KBM-7 (cell line): ENCODE measurements around the gene PDE10A.
"Not testable (repeated sequence)": the region's sequence is repeated elsewhere in the genome, so short reads cannot be mapped to it uniquely, and the experiment has no call there.

Experiments
- DNase-seq: peaks from one replicate; pipeline ENCODE4 v3.0.0-alpha.2; 2015
- in situ Hi-C: fragments of 300-500 bp; cut with MboI; formaldehyde crosslinking; loops from 2 replicates; pipeline ENCODE4 v1.14.3; 2020; ENCODE audit warnings: low sequenced_read_pairs, low pct_unique_long_range_greater_than_20kb, mixed read lengths

Gene PDE10A

DNA sequence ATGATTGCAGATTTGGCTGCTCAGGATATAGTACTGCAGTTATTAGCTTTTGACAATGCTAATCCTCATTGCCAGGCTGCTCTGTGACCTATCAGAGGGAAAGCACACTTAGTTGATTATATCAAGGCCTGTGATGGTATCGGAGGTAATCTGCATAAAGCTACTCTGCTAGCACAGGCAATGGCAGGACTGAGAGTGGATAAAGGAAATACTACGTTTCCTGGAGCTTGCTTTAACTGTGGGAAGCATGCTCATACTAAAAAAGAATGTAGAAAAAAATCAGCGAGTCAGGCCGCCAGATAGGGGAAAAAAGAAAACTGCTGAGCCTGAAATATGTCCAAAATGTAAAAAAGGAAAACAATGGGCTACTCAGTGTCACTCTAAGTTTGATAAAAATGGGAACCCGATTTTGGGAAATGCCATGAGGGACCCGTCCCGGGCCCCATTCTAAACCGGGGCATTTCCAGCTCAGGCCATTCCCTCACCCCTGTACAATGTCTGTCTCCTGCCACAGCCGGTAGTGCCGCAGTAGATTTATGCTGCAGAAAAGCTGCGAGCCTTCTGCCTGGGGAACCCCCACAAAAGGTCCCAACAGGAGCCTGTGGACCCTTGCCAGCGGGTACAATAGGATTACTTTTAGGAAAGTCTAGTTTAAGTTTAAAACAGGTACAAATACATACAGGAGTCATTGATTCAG is 203.3 kb downstream of the PDE10A start:
- DNase-seq, in situ Hi-C loops: not testable (repeated sequence)

DNA sequence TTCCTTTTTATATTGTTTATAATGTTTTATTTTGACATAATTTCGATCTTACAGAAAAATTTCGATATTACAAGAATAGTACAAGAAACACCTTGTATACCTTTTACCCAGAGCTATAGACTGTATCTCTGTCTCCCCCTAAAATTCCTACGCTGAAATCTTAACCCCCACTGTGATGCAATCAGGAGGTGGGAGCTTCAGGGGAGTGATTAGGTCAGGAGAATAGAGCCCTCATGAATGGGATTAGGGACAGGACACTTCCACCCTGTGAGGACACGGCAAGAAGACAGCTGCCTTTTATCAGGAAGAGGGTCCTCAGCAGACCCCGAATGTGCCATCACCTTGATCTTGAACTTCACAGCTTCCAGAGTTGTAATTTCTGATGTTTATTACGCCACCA is 204.9 kb downstream of the PDE10A start:
- DNase-seq = no peak
- in situ Hi-C loops = no loop called here

DNA sequence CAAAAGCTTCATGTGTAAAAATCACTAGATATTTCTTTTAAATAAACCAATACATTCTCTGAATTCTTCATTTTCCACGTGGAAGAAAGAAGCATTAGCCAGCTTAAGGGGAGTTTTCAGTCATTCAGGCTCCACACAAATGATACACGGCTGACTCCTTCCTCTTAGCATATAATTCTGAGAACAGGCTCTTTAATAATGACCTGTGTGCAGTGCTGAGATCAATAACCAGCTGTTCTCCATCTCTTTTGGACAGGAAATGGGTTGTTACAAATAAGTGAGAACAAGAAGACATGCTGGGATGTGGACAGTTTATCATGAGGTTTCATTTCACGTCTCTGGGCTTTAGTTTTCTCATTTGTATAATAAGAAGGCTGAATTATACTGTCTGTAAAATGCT is 206.8 kb downstream of the PDE10A start:
- DNase-seq = no peak
- in situ Hi-C loops = no loop called here

DNA sequence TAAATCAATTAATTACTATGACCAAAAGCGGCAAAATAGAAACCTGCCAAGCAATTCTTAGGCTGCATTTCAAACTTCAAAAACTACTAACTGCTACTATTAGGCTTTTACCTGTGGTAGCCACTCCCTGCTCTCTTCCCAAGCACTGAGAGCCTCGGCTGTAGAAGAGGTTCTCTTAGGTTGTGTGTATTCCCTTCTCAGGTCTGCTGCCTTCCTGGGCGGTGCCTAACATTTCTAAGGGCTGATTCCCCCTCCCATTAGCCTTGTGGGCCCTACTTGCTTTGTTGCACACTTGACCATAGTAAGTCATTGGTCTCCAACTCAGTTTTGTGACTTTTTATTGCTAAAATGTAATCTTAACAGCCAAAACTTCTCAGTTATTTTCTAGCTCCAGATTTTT is 207.6 kb downstream of the PDE10A start:
- no peak for DNase-seq
- in situ Hi-C loops = no loop called here

DNA sequence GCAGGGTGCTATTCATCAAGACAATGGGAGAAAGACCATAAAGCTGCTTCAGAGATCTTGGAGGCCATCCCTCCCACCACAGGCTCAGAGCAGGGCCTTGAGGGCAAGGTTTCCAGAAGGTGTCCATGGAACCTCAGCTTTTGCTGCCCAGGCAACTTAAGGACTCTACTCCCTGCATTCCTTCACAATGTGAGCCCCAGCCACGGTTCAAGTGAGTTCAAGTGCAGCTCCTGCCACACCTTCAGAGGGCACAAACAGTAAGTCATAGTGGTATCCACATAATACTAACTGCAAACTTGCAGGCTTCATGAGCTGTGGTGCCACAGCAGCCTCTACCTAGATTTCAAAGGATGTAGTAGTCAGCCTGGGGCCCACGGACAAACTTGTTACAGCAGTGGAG is 209.6 kb downstream of the PDE10A start:
- DNase-seq = no peak
- in situ Hi-C loops = no loop called here

DNA sequence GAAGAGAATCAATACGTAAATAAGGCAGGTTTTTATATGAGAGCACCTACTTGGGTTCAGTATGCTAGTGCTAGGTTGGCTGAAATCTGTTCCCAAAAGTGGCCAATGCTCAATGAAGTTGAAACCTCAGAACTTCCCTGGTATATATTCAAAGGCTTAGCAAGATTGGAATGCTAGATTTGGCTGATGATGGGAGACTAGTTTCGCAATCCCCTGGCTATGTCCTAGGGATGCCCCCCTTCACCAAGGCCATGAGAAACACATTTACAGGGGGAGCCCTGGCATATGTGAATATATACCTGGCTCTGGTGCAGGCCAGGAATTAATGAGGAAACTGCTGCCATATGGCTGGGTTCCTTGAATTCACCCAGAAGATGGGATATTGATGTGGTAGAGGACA is 211.2 kb downstream of the PDE10A start:
- in situ Hi-C loops = no loop called here

DNA sequence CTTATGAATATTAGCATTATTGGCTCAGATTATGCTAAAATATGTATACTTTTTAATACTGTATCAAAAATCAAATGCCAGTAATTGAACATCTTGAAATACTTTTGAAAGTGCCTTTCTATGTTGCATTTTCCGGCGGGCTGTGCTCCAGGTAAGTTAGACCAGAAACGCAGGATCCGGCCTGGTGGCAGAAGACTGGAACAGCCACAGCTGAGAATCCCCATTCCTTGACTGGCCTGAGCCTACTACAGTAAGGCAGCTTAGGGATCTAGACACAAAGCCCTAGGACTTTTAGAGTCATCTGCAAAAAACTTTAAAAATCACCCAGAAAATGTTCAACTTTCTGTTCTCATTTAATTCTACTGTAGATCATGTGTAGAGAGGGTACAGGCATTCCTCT is 214.8 kb downstream of the PDE10A start:
- DNase-seq = no peak
- in situ Hi-C loops = no loop called here

More for the DNA sequence above, 211.2 kb downstream of the PDE10A start:
- no peak for DNase-seq

DNA sequence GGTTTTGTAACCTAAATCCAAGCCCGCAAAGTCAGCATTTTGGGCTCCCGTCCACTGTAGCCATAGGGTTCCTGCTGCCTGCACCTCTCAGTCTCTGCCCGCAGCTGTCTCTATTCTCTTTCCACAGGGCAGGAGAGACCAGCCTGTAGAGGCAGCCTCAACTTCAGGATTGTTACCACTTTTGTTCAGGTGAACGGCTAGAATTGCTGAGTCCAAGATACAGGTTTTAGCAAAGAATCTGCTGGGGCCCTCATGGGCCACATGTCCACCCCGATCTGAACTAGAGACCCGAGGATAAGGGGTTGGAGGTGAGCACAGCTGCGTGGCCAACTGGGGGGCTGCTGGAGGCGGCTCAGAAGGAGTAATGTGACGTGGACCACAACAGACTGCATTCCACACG is 215.9 kb downstream of the PDE10A start:
- in situ Hi-C loops = no loop called here
- DNase-seq = no peak

DNA sequence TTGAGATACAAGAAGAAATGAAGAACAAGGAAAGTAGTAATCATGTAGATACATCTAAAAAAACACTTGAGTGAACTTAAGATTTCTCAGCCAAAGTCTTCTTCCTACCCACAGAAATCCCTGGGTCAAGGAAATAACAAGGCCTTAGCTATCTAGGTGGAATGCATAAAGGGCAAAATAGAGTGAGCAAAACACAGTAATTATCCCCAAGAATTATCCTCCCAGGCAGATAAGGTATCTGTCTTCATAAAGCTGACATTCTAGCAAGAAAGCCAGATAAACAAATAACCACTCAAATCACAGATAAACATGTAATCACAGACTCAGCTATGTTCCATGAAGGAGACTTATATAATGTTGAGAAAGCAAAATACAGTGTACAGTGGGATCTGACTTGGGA is 216.7 kb downstream of the PDE10A start:
- in situ Hi-C loops = no loop called here
- DNase-seq = no peak

DNA sequence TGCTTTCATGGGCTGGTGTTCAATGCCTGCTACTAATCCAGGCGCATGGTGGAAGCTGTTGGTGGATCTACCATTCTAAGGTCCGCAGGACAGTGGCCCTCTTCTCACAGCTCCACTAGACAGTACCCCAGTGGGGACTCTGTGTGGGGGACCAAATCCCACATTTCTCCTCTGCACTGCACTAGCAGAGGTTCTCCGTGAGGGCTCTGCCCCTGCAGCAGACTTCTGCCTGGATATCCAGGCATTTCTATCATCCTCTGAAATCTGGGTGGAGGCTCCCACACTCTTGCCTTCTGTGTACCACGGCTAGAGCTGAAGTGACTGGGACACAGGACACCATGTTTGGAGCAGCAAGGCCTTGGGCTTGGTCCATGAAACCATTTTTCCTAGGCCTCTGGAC is 219.6 kb downstream of the PDE10A start:
- no peak for DNase-seq
- in situ Hi-C loops = no loop called here

DNA sequence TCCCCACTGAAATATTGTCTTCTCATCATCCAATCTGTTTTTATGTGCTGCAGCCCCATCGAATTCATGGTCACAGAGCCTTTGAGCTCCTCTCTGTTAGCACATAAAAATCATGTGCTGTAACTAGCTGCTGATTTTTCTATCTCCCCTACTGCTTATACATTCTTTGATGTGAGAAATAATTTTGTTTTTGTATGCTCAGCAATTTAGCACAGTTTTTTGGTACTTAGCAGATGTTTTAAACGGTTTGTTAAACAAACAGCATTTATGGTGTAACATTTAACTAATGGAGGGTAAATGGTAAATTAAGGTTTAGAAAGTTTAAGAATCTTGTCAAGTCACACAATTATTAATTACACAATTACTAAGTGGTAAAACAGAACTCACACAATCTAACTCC is 221.9 kb downstream of the PDE10A start:
- no peak for DNase-seq
- in situ Hi-C loops = no loop called here

DNA sequence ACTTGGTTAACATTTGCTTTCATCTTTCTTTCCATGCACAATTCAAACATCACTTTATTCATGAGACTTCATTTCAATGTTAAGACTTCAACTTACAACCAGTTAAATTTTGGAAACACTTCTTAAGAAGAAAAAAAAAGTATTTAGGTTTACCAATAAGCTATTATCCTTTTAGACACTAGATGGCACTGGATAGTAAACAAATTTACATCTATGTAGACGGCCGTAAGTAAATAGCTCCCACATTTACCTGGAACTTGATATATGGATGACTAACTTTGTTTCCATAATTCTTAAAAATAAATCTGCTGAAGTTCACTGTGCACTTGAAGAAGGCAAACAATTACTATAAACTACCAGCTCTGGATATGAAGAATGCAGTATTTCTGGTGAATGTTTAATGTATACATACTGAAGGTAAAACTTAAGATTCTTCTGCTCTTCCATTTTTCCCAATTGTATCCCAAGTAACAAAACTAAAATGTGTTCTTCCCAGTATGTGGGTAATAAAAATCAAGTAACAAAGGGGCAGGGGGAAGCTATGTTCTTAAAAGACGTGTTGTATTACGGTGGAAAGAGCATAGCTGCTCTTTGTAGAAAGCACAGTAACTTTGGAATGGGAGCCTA is 223.0 kb downstream of the PDE10A start:
- DNase-seq = peak; percentile 40

DNA sequence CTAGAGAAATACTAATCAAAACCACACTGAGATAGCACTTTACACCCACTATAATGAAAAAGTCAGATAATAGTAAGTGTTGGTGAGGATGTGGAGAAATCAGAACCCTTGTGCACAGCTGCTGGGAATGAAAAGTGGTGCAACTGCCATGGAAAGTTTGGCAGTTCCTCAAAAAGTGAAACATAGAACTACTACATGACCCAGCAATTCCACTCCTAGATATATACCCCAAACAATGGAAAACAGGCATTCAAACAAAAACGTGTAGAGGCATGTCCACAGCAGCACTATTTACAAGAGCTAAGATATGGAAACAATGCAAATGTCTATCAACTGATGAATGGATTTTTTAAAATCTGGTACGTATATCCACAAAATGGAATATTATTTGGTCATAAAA is 236.1 kb downstream of the PDE10A start:
- in situ Hi-C loops = no loop called here
- DNase-seq = no peak

More for the DNA sequence above, 223.0 kb downstream of the PDE10A start:
- in situ Hi-C loops = no loop called here

DNA sequence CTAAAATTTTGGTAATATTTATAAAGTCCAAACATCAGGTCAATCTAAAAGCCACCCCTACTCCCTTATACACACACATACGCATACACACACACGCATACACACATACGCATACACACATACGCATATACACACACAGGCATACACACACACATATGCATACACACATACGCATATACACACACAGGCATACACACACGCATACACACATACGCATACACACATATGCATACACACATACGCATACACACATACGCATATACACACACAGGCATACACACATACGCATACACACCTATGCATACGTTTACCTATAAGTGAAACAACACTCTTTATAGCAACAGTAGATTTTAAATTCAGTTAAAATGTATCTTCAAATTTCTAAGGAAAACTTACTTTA is 240.8 kb downstream of the PDE10A start:
- no peak for DNase-seq
- in situ Hi-C loops = no loop called here

DNA sequence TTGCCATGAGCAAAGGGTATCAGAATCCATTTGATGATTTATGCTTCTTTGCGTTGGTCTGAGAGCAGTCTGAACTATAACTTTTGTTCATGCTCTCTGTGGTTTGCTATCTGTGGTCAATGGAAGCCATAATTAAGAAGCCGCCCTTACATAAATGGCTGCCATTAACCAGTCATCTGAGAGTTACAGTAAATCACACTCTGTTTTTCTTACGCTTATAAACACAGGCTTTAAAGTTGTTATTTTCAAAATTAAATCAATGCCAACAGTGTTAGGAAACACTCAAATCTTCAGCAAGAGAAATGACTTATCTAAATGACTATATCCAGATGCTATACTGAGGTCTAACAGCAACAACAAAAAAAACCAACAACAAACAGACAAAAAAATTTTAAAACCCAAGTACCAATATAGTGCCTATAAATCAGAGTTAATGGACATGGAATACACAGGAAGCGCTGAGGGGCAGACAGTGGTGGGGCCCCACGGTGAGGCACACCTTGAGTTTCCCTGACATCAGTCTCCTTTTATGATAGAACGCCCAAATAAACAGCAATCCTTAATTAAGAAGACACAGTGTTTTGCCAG is 245.7 kb downstream of the PDE10A start:
- in situ Hi-C loops = no loop called here
- no peak for DNase-seq

DNA sequence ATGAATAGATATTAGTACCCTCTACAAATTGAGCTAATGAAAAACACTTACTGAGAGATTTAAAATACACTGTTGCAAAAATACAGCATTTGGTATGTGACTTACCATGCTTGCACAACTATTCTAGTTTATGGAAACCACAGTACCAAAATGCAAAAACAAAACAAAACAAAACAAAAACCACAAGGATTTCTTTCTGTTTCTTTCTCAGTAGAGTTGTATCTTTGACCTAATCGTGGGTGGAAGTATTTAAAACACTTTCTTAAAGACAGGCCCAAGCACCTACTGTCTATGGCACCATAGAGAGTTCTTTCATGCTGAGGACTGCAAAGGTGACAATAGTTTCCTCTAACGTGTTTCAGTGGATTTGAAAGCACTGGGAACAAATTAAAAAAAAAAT is 258.3 kb downstream of the PDE10A start:
- no peak for DNase-seq
- in situ Hi-C loops = no loop called here

DNA sequence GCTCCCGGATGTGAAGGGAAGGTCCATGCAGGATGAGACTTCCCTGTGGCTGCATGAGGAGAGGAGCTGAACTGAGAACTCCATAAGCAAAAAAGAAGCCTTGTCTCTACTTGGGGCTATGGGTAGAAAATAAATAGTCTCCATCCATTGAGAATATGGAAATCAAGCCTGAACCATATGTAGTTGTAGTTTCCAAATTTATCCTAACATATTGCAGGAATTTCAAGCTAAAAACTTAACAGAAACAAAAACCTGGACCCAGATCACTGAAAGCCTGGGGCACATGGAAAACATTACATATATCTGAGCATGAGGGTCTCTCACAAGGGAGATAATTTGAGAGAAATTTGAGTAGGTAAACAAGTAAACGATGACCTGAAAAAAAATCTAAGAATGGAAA is 258.7 kb downstream of the PDE10A start:
- in situ Hi-C loops = no loop called here
- no peak for DNase-seq

DNA sequence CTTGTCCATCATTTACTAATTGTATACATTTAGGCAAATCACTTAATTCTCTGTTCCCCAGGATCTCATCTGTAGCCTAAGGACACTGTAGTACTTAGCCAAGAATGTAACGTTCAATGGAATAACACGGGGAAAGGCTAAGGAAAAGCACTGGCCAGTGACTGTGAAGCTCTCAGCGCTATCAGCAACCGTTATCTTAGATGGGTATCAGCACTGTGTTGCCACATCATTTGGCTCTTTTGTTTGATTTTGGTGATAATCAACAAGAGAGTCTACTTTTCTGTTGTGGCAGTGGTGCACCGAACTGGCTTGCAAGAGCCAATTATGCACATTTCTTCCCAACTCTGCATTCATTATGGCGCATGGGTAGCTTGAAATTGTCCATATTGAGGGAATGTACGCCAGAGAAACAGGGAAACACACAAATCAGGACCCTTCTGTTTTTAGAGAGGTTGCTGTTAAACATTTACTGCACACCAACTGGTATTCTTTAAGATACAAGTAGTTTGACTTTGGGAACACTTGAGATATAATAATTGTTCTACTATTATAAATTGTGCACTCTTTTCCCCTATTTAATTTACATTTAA is 259.9 kb downstream of the PDE10A start:
- in situ Hi-C loops = no loop called here
- DNase-seq = no peak

DNA sequence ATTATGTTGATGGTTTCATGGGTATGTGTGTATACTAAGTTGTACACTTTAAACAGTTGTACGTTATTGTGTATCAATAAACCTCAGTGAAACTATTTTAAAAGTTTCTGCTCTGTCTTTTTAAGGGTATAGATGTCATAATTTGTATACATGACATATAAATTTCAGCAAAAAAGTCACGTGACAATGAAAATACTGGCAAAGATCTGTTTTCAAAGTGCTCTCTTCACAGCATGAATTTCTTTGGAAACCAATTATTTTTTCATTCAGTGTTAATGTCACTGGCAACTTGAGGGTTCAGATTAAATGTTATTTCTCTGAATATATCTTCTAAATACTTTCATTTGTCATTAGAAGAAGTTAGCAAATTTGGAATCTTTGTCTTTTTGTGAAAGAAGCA is 261.9 kb downstream of the PDE10A start:
- in situ Hi-C loops = no loop called here
- DNase-seq = no peak

DNA sequence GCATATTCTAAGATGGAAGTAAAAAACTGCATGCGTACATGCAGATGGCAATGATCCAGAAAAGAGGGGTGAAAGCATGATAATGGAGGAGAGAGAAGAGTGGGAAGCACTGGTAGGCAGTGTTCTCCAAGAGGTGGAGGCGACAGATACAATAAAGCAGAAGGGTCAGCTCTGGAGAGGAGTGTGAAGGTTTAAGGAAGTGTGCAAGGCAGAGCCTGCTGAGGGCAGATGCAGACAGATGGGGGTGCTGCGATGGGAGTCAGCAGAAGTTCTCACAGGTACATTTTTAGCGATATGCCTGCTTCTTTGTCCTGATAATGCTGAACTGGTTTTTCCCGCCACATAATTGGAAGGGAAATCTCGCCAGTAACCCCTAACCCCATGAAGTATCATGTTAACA is 272.6 kb downstream of the PDE10A start:
- in situ Hi-C loops = no loop called here

More for the DNA sequence above, 272.6 kb downstream of the PDE10A start:
- no peak for DNase-seq
